NCI-H2227 treated with DMSO at 0.1 percent for 48 hours (cell line): Measurements from ENCODE around the gene TBX20.
"Not testable (repeated sequence)": the region's sequence is repeated elsewhere in the genome, so short reads cannot be mapped to it uniquely, and the experiment has no call there.

ENCODE experiments used
- DNase-seq: peaks from one replicate; lab custom pipeline; 2025; lab: John Stamatoyannopoulos, UW

The TBX20 gene

DNA sequence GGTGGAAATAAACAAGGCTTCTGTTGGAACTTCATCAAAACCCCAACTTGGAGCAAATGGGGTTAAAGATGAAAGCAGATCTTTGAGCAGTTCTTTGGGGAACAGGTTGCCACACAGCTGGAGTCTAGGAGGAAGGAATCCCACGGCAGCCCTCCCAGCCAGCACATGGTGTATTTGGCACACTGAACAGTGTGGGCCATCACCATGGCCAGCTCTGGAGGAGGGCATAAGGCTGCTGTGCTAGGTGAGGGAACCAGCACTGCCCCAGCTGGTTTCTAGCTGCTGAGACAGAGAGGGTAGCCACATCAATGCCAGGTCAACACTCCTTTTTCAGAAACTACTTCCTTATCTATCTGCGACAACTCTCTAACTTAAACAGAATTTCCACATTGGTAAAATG is 33.7 kb downstream of the TBX20 start:
- DNase-seq = not testable (repeated sequence)

DNA sequence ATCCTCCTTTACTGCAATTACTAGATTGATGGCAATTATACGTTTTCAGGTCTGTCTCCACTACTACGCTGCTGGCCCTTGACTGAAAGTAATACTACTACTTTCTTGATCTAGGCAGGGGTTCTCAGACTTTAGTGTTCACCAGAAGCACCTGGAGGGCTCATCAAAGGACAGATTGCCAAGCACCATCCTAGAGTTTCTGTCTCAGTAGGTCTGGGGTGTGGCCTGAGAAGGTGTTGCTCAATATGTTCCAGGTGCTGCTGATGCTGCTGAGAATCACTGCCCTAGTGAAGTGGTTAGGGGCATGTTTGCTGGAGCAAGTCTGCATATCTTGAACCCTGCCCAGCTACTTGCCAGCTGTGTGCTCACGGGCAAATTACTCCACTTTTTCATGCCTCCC is 37.9 kb downstream of the TBX20 start:
- DNase-seq = not testable (repeated sequence)

DNA sequence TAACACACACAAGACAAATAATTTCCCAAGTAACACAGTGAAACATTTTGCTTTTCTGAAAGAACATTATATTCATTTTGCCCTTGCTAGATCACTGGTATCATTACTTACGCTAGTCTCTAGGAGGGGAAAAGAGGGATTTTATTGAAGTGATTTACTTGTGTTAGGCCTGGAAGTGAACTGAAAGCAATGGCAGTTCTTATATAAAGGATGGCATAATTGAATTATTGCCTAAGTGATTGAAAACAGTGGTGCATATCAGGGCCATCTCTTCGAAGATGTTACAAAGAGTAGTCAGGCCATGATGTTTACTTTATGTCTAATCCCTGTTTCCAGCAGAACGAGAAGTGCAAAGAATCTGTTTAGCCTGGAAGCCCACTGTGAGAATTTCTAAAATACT is 38.8 kb downstream of the TBX20 start:
- not testable (repeated sequence) for DNase-seq

DNA sequence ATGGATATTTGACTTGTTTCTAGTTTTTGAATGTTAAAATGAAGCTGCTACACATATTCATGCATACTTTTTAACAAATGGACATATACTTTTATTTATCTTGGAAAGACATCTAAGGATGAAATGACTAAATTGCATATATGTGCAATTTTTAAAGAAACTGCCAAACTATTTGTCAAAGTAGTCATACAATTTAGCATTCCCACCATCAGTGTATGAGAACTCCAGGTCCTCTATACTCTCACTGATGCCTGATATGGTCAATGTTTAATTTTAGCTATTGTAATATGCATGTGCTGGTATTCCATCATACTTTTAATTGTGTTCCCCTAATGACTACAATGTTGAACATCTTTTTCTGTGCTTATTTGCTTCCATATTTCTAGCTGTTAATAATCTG is 47.0 kb downstream of the TBX20 start:
- not testable (repeated sequence) for DNase-seq

DNA sequence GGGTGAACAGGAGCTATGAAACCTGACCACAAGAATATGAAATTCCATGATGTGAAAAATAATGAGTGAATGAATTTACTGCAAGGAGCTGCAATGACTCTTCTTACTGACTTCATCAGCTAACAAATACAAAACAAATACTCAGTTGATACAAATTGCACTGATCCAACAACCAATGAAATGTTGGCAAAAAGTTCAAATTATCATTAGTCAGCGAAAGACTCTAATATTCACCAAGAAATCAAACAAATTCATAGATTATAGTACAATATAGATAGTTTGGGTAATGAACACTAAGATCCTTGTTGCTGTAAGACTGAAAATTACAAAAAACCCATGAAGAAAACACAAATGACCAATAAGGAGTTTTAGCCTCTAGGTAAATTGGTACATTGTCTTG is 49.0 kb downstream of the TBX20 start:
- not testable (repeated sequence) for DNase-seq

DNA sequence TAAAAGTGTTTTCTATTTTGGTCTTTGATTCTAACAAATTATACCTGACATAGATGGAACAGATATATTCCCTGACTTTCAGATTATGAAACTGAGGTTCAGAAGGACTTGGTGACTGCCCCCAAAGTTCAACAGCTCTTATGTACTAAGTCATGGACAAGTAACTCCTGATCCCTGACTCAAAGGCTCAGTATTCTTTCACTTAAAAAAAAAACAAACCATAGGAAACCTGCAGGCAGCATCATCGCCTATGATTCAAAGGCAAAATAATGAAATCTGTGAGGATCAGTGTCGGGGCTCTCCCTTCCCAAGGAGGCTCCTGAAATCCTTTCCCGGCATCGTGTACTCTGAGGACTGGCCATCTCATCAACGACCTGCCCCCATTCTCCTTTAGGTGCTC is 49.9 kb downstream of the TBX20 start:
- not testable (repeated sequence) for DNase-seq

DNA sequence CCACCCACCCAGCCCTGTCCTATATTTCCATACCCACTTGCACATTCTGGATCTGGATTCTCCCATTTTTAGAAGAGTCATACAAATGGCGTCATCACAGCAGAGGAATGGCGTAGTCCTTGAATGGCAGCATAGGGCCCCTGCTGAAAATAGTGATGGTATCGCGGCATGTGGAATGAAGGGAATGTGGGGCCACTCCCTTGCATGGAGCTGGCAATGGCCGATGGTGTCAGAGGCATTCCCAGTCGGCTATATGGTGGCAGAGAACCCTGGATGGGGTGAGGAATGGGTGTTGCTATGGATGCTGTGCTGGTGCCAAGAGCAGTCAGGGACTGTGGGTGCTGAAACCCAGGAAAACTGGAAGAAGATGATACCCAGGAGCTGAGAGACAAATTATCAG is 51.5 kb downstream of the TBX20 start:
- not testable (repeated sequence) for DNase-seq

DNA sequence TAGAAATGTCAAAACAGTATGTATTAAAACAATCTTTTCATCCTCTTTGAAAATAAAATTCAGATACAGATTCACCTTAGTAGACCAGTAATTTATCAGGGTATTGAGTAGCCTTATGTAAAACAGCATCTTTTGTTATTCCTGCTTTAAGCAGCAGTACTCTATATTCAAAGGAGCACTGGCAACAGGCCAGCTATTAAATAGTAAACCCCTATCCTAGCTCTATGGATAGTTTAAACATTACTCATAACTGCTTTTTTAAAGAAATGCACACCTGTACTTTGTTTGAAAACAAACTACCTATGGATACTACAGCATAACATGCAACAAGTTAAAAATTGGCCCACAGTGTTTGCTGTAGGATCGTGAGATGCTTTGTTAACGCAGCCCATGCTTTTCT is 53.7 kb downstream of the TBX20 start:
- not testable (repeated sequence) for DNase-seq

DNA sequence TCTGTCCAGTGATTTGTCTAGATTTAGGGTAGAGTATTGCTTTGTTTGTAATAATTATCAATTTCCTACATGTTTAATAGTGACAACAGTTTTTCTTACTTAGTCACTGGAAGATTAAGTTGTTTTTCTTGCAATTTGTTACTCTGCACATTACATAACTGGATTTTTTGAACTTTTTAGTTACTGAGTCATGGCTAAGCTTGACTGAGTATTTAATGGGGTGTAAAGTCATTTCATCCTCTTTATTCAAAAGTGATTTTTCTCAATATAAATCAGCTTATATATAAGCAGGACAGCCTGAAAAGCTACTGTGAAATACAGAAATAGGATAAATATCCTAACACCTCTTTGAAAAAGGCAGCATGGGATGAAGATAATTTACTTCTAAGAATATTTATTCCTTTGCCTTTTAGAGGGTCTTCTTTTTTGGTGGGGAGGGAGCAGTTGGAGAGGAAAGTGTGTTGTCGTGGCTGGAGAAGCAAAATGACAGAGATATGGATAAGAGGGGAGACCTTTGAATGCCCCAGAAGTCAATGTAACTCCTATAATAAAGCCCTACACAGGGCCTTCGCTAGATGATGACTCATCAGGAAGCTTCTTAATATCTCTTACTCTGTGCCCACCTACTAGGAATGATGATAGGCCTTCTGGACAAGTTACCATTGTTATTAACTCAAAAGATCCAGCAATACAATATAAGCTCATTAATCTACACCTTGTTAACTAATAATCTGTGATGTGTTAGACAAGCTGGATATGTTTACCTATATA is 55.3 kb downstream of the TBX20 start:
- DNase-seq = not testable (repeated sequence)

DNA sequence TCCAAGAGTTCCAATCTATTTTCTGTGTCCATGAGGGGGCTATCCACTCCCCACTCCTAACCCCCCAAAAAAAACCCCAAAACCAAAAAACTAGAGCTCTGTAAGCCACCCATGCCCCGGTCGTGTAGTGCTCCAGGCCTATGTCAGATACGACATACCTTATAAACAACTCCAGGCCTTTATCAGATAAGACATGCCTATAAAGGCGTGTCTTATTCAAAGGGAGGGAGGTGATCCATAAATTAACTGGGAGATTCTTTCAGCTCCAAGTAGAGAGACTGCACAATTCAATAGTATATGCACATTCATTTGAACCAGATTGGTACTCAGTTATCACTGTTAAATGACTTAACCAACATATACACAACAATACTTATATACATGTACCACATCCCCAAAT is 62.3 kb downstream of the TBX20 start:
- DNase-seq = not testable (repeated sequence)

DNA sequence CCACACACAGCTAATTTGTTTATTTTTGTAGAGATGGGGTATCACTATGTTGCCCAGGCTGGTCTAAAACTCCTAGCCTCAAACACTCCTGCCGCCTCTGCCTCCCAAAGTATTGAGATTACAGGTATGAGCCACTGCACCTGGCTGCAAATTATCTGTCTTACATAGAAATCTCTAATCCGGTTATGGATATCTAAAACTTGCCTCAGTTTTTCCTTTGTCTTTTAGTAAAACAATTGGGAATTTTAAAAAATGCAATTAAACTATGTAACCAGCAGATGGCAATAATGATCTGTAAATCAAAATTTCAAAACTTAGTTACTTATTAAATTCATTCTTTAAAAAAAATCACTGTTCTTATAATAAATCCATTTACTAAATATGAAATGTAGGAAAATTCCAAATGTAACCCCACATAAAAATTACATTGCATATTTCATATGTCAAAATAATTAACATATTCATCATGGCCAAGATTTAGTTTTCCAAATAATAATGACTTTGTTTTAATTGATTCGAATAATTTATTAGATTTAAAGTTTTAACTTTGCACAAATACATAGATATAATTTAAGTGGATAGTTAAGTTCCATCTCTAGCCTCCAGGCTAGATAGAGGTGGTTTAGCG is 63.6 kb downstream of the TBX20 start:
- not testable (repeated sequence) for DNase-seq

DNA sequence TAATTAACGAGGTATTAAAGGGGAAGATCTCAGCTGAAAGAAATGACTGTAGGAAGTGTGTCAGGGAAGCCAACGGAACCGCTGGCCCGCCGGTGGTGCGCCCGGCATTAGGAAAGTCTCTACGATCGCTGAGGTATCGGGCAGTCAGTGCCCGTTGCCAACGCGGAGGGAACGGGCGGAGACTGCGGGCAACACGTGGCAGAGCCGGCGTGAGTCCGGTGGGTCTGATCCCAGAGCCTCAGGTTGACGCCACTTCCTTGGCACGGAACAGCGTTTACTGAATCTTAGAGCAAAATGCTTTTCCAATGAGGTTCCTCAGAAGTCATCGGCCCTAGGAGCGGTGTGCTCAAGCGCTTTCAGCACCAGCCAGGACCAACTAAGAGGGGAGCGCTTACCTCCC is 67.1 kb downstream of the TBX20 start:
- DNase-seq = not testable (repeated sequence)

DNA sequence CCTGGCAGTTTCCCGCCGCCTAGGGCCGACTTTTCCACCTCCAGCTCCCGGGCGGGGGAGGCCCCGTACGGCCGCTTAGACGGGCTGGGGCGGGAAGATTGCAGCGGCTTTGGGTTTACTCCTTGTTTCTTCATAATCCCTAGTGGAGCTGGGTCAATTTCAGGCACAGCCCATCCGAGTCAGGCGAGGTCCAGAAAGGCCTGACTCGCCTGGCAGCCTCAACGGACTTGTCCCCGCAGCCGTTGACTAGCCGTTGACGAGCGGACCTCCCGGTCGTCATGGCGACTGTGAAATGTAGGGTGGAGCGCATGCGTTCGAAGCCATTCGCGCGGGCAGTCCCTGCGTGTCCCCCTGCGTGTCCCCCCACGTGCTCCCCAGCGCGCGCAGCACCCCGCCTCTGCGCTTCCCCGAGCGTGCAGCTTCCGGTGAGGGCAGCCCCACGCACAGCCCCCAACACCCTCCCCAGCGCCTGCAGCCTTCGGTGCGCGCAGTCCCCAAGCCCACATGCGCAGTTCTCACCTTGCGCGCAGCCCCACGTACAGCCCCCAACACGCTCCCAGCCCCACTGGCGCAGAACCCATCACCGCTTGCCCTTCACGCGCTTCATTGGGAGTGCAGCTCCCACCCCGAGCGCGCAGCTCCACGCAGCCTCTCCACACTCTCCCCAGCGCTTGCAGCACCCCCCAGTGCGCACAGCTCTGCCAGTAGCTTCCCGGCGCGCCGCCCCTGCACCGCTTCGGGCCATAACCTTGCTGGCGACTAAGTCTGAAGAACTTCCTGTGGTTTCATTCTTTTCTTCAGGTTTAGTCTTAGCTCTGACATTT is 67.8 kb downstream of the TBX20 start:
- DNase-seq = peak; percentile 36

DNA sequence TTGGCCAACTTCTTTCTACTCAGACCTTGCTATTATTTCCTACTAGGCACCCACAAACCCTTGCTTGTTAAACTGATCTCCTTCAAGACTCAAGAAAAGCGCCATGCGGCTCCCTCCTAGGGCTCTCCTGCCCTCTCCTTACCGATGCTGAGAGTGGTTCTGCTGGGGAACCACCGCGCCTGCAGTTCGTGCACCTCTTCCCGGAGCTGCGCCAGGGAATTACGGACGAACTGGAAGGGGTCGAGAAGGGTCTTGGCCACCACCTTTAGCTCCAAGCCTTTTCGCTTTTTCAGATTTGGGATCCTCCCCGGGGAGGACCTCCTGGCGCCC is 68.4 kb downstream of the TBX20 start:
- not testable (repeated sequence) for DNase-seq

DNA sequence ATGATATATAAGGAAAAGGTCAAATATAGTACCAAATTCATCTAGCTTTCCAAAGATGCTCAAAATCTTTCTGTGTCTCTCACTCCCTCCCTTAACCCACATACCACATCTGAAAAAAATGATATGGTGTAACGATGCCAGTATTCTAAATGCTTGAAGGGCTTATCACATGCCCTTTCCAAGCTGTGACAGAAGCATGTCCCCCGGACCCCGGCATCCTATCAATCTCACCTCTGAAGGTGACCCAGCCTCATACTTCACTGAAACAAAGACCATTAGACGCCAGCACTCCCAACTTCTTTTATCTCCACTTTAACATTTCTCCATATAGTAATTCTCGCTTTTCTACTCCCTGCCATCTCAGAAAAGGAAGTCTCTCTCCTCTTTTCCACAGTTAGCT is 68.9 kb downstream of the TBX20 start:
- DNase-seq = not testable (repeated sequence)

DNA sequence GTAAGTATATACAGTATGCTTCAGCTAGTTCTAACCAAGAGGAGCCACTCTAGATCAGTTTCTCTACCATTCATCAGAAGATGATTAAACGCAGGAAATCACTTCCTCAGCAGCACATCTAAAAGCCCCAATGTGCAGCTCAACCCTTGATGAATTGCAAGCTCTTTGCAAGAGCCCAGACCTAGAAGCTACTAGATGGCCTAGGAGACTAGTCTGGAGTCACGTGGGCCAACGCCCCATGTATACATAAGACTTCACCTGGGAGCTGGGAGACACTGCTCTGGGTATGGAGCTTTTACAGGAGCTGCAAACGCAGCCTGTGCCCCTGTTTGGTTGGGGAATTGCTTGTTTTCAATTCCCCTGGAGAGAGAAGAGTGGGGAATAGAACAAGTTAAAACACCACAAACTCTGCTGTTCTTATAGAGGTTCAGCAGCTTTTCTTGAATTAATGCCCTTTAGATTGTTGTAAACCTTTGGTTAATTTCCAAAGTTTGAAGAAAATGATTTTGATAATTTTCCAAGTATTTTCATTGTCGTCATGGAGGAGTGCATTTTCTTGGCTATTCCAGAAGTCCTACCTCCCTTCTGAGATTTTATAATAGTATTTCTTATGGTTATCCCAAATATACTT is 69.9 kb downstream of the TBX20 start:
- DNase-seq = not testable (repeated sequence)

DNA sequence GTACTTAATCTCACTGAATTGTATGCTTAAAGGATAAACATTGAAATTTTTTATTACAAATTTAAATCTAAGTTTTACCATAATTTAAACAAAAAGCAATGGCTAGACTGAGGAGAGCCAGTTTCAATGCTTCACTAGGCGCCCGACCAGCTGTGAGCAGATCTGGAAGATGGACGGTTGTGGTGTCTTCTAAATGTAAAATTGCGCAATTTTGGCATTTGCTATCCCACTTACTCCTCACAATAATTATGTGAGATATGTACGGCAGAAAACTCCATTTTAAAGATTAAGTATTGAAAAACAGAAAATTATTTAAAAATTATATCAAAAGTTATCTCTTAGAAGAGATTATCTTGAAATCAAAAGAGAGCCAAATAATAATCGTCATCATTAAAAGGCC is 73.2 kb downstream of the TBX20 start:
- not testable (repeated sequence) for DNase-seq

DNA sequence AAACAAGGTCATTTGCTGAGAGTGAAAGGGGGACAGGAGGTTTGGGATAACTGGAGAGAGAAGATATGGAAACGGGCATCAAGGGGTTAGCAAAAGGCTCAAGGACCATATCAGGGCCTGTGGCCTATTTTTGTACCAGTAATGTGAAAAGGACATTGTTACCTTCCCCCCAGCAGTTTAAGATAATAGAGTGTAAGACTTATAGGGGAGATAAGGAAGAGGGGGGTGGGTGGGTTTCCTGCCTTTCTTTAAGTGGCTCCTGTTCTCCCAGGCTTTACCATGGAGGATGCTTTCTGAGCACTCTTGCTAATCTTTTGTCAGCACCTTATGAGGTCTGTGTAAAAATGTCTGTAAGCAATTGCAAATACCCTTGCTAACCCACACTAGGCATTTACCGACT is 80.7 kb downstream of the TBX20 start:
- DNase-seq = not testable (repeated sequence)

DNA sequence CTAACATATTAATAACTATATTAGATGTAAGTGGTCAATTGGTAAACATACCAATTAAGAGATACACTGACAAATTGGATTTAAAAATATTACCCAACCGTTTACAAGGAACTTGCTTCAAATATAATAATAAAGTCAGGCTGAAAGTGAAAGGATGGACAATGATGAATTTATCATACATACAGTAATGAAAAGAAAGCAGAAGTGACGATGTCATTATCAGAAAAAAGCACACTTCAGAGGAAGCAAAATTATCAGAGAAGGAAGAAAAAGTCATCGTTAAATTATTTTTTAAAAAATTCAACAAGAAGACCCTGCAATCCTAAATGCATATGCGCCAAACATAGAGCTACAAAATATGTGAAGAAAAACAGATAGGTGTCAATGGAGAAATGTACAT is 81.8 kb downstream of the TBX20 start:
- DNase-seq = not testable (repeated sequence)

DNA sequence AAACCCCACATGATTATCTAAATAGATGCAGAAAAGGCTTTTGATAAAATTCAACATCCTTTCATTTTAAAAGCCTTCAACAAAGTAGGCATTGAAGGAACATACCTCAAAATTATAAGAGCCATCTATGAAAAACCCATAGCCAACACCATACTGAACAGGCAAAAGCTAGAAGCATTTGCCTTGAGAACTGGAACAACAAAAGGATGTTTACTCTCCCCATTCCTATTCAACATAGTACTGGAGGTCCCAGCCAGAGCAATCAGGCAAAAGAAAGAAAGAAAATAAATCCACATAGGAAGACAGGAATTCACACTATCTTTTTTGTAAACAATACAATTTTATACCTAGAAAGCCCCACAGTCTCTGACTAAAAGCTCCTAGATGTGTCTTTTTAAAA is 86.2 kb downstream of the TBX20 start:
- not testable (repeated sequence) for DNase-seq

DNA sequence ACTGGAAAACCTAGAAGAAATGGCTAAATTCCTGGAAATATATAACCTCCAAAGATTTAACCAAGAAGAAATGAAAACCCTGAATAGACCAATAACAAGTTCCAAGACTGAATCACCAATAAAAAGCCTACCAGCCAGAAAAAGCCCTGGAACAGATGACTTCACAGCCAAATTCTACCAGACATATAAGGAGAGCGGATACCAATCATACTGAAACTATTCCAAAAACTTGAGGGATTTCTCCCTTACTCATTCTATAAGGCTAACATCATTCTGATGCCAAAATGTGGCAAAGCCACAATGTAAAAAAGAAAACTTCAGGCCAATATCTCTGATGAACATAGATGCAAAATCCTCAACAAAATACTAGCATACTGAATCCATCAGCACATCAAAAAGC is 86.7 kb downstream of the TBX20 start:
- DNase-seq = not testable (repeated sequence)

DNA sequence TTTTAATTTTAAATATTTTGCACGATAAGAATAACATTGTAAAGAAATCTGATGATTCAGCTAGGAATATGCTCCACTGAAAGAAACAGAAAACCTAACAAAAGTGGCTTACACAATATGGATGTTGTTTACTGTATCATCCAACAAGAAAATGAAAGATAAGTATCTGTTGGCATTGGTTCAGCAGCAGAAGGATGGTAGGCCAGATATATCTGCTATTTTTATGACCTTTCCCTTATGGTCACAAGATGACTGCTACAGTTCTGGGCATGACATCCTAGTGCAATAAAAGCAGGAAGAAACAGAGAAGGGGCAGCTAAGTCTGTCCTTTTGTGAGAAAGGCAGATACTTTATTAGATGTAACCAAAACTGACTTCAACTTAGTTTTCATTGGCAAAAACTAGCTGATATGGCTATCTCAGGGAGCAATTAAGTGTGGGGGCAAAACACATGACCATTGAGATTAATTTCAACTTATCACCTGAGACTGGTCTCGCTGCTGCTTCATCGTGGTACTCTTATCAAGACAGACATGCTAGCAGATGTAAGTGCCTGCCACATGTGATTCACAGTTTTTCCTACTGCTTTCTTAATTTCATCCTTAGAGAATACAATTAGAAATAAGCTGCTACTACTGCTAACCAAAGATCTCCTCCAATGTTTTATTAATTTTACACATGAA is 92.7 kb downstream of the TBX20 start:
- not testable (repeated sequence) for DNase-seq
